Activated T-cell treated with anti-CD3 and anti-CD28 coated beads, Interleukin-2, amount 50 U/mL, for 24 hours (primary cell): ENCODE results near the gene SENP6.

ENCODE experiments used
- DNase-seq: peaks from one replicate; pipeline ENCODE4 v3.0.0-alpha.2; 2020
- H3K27ac Mint-ChIP-seq: 2 replicates; pipeline ENCODE4 v1.8.0; 2020; ENCODE audit warnings: mild to moderate bottlenecking, mixed read lengths
- H3K27me3 Mint-ChIP-seq: 2 replicates; pipeline ENCODE4 v1.8.0; 2020; ENCODE audit warnings: mixed read lengths
- H3K36me3 Mint-ChIP-seq: 2 replicates; pipeline ENCODE4 v1.8.0; 2020; ENCODE audit warnings: low read depth, mixed read lengths
- H3K4me1 Mint-ChIP-seq: 2 replicates; pipeline ENCODE4 v1.8.0; 2020; ENCODE audit warnings: low read depth, mixed read lengths
- H3K4me3 Mint-ChIP-seq: 2 replicates; pipeline ENCODE4 v1.8.0; 2020; ENCODE audit warnings: mild to moderate bottlenecking, moderate library complexity, mixed read lengths
- H3K9me3 Mint-ChIP-seq: 2 replicates; pipeline ENCODE4 v1.8.0; 2020; ENCODE audit warnings: mixed read lengths

Gene SENP6

GRCh38 chr6:75759207-75759606, 157.5 kb downstream of the SENP6 start:
- Mint-ChIP-seq H3K36me3 (no peaks in the 10 kb centered on the region), H3K27me3 (peaks cover 31% of the 10 kb centered on the region), H3K4me3 (no peak overlapping the region), H3K4me1 (no peaks in the 10 kb centered on the region), H3K9me3 (no peaks in the 10 kb centered on the region), H3K27ac (no peak overlapping the region)
- no peak for DNase-seq

- Mint-ChIP-seq H3K4me1 (no peaks in the 10 kb centered on the region), H3K27me3 (peaks cover 35% of the 10 kb centered on the region), H3K9me3 (no peaks in the 10 kb centered on the region), H3K4me3 (no peak overlapping the region), H3K36me3 (no peaks in the 10 kb centered on the region), H3K27ac (no peak overlapping the region)
- no peak for DNase-seq
Observed at GRCh38 chr6:75760320-75760719, 158.6 kb downstream of the SENP6 start.

- Mint-ChIP-seq H3K27ac (no peak overlapping the region), H3K36me3 (no peaks in the 10 kb centered on the region), H3K4me3 (no peak overlapping the region), H3K27me3 (peaks cover 35% of the 10 kb centered on the region), H3K4me1 (no peaks in the 10 kb centered on the region), H3K9me3 (no peaks in the 10 kb centered on the region)
- DNase-seq = no peak
Observed at GRCh38 chr6:75761489-75761888, 159.8 kb downstream of the SENP6 start.

- DNase-seq = no peak
- Mint-ChIP-seq H3K9me3 (no peaks in the 10 kb centered on the region), H3K27ac (no peak overlapping the region), H3K36me3 (no peaks in the 10 kb centered on the region), H3K4me1 (no peaks in the 10 kb centered on the region), H3K27me3 (peaks cover 35% of the 10 kb centered on the region), H3K4me3 (no peak overlapping the region)
Observed at GRCh38 chr6:75762063-75762462, 160.4 kb downstream of the SENP6 start.

GRCh38 chr6:75766387-75766786, 164.7 kb downstream of the SENP6 start:
- H3K9me3 Mint-ChIP-seq = no peaks in the 10 kb centered on the region
- H3K4me1 Mint-ChIP-seq = no peaks in the 10 kb centered on the region
- no peak overlapping the region for H3K27ac Mint-ChIP-seq
- DNase-seq = no peak
- no peak overlapping the region for H3K4me3 Mint-ChIP-seq
- peaks cover 22% of the 10 kb centered on the region for H3K27me3 Mint-ChIP-seq
- no peaks in the 10 kb centered on the region for H3K36me3 Mint-ChIP-seq
